ENCODE data around the gene UQCC2.

The UQCC2 gene

DNA sequence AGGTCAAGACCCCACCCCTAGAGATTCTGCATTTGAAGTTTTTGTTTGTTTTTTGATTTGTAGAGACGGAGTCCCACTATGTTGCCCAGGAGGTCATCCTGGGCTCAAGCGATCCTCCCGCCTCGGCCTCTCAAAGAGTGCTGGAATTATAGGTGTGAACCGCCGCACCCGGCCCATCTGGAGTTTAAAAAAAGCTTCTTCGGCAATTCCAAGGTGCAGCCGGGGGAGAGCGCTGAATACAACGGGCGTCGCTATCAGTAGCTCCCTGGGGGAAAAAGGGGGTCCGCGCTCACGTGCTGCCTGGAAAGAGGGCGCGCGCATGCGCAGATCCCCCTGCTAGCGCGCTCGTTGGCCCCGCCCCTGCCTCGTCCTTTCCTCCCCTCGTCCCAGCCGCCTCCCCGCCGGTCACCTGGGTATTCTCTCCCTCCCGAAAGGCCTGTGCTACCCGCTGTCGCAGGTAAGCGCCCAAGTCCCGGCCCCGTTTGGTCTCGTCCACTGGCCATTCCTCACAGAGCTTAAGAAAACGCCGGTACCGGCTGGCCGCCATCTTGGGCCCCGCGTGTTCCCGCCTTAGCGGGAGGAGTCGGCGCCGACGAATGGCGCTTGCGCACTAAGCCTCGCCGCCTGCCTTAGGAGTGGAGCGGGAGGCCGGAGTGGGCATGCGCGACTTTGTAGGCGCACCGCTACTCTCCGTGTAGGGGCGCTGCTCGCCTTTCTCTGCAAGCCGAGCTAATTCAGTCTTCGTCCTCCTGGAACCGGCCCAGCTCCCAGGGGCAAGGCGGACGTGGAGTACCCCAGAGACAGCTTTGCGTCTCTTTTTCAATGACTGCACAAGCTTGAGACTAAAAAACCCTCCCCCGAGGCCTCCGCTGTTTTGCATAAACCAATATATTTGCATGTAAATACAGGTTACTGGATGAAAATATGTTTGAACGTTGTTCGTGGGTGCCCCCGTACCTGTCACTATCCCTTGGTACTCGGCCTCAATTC, at the start of gene UQCC2:
Gene UQCC2 (minus strand): TSS at position 561 of the 990 bp plus-strand sequence. CDS start 14 bp downstream, at position 547.
- peak; percentile 98 for DNase-seq (ENCODE audit: low spot score)

GRCh38 chr6:33759887-33760629, 48.6 kb upstream of the UQCC2 start:
- no peak for DNase-seq (ENCODE audit: low spot score)

GRCh38 chr6:33758815-33759216, 47.3 kb upstream of the UQCC2 start:
- DNase-seq (ENCODE audit: low spot score): no peak

GRCh38 chr6:33757906-33758305, 46.4 kb upstream of the UQCC2 start:
- no peak for DNase-seq (ENCODE audit: low spot score)

GRCh38 chr6:33757113-33757512, 45.6 kb upstream of the UQCC2 start:
- DNase-seq (ENCODE audit: low spot score): no peak

DNA sequence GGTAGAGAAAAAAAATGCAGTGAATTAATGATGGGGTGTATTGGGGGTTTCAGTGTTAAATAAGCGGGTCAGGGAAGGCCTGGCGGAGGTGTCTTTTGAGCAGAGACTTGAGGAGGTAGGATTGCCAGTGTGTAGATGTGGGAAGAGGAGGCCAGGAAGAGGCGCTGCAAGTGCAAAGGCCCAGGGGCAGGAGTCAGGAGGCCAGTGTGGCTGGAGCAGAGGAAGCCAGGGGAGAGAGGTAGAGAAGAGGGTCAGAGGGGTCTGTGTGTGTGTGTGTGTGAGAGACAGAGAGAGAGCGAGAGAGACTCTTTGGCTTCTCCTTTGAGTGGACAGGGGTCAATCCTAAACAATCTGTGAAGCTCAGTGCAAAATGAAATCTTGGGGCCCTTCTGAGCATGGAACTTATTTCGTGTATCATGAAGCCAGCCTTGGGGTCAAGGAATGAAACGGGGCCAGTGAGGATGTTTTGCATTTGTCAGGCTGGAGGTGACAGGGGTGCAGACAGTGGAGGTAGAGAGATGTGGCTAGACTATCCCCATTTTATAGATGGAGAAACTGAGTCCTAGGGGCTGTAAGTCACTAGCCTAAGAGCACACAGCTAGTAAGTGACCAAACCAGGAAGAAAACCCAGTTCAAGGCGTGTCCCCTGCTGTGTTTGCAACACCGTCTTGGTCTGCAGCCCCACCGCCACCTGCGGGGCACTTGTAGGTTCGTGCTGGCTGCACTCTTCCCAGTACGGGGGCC, 44.9 kb upstream of the UQCC2 start:
- DNase-seq (ENCODE audit: low spot score): no peak

DNA sequence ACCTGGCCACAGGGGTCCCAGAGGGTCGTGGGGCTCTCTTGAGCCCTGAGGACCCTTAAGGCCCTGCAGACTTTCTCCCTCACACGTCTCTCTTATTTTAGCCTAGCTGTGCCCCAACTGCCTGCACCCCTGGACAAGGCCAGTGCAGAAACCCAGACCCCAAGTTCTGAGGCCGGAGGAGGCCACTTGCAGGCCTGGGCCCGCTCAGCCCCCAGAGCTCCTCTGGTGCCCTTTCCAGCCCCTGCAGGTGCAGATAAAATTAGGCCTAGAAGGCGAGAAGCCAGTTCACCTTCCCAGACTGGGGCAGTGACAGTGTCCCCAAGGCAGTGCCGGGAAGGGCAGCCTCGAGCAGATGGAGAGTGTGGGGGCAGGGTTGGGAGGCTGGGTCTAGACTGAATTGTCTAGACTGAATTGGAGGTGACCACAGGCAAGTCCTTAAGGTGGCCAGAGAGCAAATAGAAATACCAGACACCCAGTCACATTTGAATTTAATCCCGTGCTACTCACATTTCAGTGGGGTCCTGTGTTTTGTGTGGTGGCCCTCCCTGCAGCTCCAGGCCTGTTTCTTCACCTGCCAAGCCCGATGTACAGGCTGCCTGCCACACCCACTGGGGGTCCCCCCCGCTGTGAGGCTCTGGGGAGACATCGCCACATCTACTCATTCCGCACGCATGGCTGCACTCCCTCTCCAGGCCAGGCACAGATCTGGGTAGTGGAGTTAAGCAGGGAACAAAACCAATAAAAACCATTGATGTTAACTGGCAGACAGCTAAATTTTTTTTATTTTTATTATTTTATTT, 43.8 kb upstream of the UQCC2 start:
- DNase-seq (ENCODE audit: low spot score): peak; percentile 46

- no peak for DNase-seq (ENCODE audit: low spot score)
These were observed 42.7 kb upstream of the UQCC2 start for GRCh38 chr6:33754222-33754621.

DNA sequence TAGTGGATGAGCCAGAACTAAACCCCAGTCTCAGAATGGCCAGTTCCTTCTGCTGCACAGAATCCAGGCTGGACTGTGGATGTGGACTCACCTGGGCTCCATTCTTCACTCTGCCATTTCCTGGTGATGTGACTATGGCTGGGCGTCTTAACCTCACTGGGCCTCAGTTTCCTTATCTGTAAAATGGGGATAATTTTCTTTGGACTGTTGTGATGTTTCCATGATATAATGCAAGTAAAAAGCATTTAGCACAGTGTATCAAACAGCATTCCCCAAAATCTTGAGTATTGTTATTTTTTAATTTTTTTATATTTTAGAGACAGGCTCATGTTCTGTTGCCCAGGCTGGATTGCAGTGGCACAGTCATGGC, 41.1 kb upstream of the UQCC2 start:
- DNase-seq (ENCODE audit: low spot score): no peak

DNA sequence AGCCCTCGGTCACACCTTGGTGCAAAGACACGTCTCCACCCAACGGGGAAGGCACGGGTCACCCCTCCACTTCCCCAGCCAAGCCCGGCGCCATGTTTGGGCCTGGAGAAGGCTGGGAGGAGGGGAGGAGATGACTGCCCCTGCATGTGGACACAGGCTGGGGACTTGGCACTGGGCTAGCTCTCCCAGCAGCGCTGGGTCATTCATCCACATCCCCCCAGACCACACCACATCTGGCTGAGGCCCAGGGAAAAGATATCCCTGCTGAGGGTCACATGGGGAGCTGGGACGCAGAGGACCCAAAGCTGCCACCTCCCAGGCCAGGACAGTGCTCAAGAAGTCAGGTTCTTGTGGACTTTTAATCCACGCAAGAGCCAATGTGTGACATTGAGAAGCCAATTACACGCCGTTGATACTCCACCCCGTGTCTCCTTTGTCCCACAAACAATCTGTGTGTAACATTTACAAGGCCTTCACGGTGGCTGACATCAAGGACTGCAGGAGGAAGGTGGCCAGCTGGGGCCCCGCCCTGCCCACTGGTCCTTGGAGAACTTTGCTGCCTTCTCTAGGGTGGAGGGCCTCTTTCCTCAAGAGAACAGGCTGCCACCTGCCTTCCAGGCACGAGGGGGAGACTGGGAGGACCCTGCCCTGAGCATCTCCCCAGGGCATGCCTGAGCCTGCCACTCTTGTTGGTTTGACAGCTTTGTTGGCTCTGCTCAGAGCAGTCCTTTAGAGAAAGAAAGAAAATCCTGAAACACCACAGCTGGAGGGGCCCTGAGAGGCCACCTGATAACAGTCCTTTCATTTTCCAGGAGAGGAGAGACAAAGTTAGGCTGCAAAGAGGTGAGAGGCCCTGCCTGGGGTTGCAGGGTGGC, 40.5 kb upstream of the UQCC2 start:
- DNase-seq (ENCODE audit: low spot score): no peak

- no peak for DNase-seq (ENCODE audit: low spot score)
These were observed 38.9 kb upstream of the UQCC2 start for GRCh38 chr6:33750244-33750991.

- no peak for DNase-seq (ENCODE audit: low spot score)
These were observed 37.9 kb upstream of the UQCC2 start for GRCh38 chr6:33749401-33749800.

DNA sequence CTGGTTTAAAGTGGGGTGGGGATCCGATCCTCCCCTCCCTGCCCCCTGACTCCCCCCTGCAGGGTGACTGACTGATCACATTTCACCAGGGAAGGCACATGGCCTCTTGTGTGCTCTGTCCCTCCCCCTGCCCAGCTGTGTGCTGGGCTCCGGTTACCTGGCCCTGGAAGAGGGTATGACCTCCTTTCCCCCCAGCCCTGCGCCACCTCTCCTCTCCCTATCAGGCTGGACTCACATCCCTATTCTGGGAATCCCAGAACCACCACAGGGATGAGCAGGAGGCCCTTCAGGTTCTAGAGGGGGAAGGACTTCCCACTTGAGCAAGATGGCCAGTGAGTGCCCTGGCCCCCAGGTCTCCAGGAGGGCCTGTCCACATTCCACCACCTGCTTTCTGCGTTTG, 37.3 kb upstream of the UQCC2 start:
- DNase-seq (ENCODE audit: low spot score): no peak

GRCh38 chr6:33747823-33748222, 36.3 kb upstream of the UQCC2 start:
- no peak for DNase-seq (ENCODE audit: low spot score)

DNA sequence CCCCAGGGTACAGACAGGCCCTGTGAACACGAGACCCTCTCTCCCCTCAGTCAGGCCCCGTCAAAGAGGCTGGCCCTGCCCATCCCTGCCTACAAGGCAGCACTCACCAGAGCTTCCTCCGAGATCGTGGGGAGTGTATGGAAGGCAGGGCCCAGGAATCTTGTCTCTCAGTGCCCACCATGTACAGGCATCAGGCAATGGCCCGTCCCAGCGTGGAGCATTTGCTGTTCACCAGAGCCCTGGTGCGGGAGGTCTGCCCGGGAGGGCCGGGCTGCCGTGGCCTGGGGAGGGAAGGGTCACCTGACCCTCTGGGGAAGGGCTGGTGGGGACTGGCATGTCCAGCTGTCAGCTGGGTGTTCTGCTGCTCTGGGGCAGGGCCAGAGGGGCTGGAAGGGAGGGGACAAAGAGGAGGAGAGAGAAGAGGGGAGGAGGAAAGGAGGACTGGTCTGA, 35.2 kb upstream of the UQCC2 start, which contains the start of gene IP6K3:
Gene IP6K3 (minus strand): TSS at position 255 of the 450 bp plus-strand sequence. CDS start 11,429 bp downstream, outside the sequence.
- DNase-seq (ENCODE audit: low spot score): no peak

GRCh38 chr6:33746036-33746600, 34.6 kb upstream of the UQCC2 start:
- peak; percentile 47 for DNase-seq (ENCODE audit: low spot score)

GRCh38 chr6:33745548-33745947, 34.0 kb upstream of the UQCC2 start:
- no peak for DNase-seq (ENCODE audit: low spot score)

DNA sequence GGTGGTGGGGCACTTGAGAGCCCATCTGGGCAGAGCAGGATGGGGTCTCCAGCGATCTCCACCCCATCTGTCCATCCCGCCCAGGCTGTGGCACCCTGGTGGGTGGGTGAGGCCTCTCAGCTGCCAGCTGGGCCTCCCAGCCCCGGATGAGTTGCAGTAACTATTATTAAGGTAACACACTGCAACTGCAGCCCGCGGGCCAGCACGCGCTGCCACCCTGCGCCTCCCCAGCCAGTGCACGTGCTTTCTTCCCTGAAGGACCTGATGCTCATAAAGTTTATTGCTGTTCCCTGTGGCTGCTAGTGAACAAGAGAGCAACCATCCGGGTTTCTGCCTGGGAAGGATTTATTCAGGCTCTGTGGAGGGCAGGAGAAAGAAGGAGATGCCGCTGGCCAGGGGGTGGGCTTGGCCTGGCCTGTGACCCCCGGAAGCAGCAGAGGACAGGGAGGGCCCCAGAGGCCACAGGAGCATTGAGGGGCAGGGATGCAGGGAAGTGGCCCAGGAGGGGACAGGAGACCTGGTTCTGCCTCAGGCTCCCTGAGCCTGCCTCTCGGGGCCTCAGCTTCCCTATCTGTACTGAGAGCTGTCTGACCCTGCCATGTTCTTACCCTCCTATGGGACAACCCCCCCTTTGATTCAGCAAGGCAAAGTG, 33.5 kb upstream of the UQCC2 start:
- DNase-seq (ENCODE audit: low spot score): peak; percentile 31
